OCI-LY3 (cell line): Measurements from ENCODE around the gene ZFP92.

Experiments
- H2AFZ ChIP-seq: fragments of 200-600, 300-600 bp; shearing (Covaris generic); 2 replicates; pipeline ENCODE4 v1.6.0; 2014; ENCODE audit warnings: antibody characterized with exemption, low read depth, low read length
- H3K27ac ChIP-seq: fragments of 200-600, 300-600 bp; sonication (generic); 2 replicates; pipeline ENCODE4 v1.5.1; 2014; ENCODE audit warnings: mild to moderate bottlenecking, low read length, moderate library complexity, mixed read lengths
- H3K27me3 ChIP-seq: fragments of 200-600, 300-600 bp; sonication (generic); 2 replicates; pipeline ENCODE4 v1.6.1; 2014; ENCODE audit warnings: low read depth, low read length, mixed read lengths
- H3K36me3 ChIP-seq: fragments of 200-600, 300-600 bp; sonication (generic); replicated peaks from 2 replicates; pipeline ENCODE3; 2014; ENCODE audit warnings: low read depth, low read length, mixed read lengths
- H3K4me1 ChIP-seq: fragments of 300-600, 200-600 bp; sonication (generic); 2 replicates; pipeline ENCODE4 v1.6.1; 2014; ENCODE audit warnings: low read length, mixed read lengths
- H3K4me2 ChIP-seq: fragments of 200-600, 300-600 bp; sonication (generic); 2 replicates; pipeline ENCODE4 v1.6.1; 2014; ENCODE audit warnings: low read length, mixed read lengths
- H3K4me3 ChIP-seq: fragments of 300-600, 200-600 bp; sonication (generic); 2 replicates; pipeline ENCODE4 v1.5.1; 2014; ENCODE audit warnings: antibody characterized with exemption, mild to moderate bottlenecking, low read length, moderate library complexity
- H3K79me2 ChIP-seq: fragments of 300-600, 200-600 bp; shearing (Covaris generic); 2 replicates; pipeline ENCODE4 v1.6.1; 2014; ENCODE audit warnings: mild to moderate bottlenecking, low read length, mixed read lengths
- H3K9ac ChIP-seq: fragments of 300-600, 200-600 bp; shearing (Covaris generic); 2 replicates; pipeline ENCODE4 v1.6.0; 2014; ENCODE audit warnings: mild to moderate bottlenecking, low read length, moderate library complexity
- H3K9me3 ChIP-seq: fragments of 200-600, 300-600 bp; shearing (Covaris generic); 2 replicates; pipeline ENCODE4 v1.6.1; 2014; ENCODE audit warnings: low read length, mixed read lengths; ENCODE audit not compliant: insufficient read depth
- H4K20me1 ChIP-seq: fragments of 200-600, 300-600 bp; sonication (generic); 2 replicates; pipeline ENCODE4 v1.6.1; 2016; ENCODE audit warnings: low read length, mixed read lengths; ENCODE audit not compliant: insufficient read depth
- EZH2phosphoT487 ChIP-seq: fragments of 200-600 bp; shearing (Covaris generic); IDR thresholded peaks from 2 replicates; pipeline ENCODE4 v1.6.1; 2018; ENCODE audit warnings: antibody characterized with exemption, mixed run types, low read depth
- TF ChIP-seq, protein P1 (sequence below): fragments of 200-600, 300-600 bp; sonication (generic); IDR thresholded peaks from 2 replicates; pipeline ENCODE4 v1.5.1; 2014; ENCODE audit warnings: antibody characterized with exemption, low read length, low read depth

The ZFP92 gene

DNA sequence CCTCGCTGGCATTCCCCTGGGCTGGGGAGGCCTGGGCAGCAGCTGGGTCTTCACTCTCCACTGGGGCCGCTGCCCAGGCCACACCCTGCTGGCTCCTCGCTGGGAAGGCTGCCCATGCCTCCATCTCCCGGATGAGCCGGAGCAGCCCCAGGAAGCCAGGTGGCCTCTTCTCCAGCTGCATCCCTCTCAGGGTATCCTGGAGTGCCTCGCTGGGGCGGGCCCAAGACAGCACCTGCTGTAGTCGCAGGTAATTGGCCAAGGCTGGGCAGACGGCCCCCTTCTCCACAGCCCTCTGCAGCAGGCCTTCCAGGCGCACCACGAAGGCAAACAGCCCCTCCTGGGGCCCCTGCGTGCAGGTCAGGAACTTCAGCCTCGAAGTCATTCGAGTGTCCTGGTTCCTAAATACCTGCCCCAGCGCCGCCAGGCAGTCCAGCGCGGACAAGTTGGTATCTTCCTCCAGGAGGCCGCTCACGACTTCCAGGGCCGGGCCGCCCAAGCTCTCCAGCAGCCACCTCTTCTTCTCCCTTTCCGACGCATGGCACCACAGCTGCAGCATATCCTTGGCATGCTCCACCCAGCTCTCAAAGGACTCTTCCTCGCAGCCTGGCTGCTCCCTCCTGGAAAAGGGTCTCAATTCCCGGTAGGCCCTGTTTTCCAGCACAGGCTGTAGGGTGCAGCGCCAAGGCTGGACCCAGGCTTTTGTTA, 13.9 kb upstream of the ZFP92 start:
- TF ChIP-seq, protein P1, sequence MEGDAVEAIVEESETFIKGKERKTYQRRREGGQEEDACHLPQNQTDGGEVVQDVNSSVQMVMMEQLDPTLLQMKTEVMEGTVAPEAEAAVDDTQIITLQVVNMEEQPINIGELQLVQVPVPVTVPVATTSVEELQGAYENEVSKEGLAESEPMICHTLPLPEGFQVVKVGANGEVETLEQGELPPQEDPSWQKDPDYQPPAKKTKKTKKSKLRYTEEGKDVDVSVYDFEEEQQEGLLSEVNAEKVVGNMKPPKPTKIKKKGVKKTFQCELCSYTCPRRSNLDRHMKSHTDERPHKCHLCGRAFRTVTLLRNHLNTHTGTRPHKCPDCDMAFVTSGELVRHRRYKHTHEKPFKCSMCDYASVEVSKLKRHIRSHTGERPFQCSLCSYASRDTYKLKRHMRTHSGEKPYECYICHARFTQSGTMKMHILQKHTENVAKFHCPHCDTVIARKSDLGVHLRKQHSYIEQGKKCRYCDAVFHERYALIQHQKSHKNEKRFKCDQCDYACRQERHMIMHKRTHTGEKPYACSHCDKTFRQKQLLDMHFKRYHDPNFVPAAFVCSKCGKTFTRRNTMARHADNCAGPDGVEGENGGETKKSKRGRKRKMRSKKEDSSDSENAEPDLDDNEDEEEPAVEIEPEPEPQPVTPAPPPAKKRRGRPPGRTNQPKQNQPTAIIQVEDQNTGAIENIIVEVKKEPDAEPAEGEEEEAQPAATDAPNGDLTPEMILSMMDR, result no peak
- TF ChIP-seq EZH2phosphoT487, result no peak
- H2AFZ ChIP-seq, result no peak overlapping the region

DNA sequence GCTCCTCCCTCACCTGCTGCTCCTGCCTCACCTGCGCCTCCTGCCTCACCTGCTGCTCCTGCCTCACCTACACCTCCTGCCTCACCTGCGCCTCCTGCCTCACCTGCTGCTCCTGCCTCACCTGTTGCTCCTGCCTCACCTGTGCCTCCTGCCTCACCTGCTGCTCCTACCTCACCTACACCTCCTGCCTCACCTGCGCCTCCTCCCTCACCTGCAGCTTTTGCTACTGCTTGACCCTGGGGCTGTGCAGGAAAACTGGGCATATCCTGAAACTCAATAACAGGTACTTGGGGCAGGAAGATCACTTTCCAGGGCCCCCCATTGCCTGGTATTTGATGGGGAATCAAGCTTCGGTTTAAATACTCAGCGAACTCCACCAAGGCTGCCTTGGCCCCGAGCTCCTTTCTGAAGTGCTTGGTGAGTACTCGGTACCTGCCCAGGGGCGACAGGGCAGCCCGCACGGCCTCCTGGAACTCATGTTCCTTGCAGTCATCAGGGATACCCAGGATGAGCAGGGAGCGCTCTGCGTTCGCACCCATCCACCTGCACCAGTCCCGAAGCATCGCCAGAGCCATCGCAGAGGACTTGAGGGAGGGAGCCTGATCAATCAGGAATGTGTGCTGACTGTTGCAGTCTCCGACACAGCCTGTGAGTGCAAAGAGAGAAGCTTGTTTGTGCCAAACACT, 12.9 kb upstream of the ZFP92 start:
- no peaks in the 10 kb centered on the region for H3K79me2 ChIP-seq
- H3K4me3 ChIP-seq, result no peak overlapping the region
- no peak overlapping the region for H2AFZ ChIP-seq
- TF ChIP-seq, protein P1, result no peak
- TF ChIP-seq EZH2phosphoT487, result no peak
- peaks cover 6% of the 10 kb centered on the region; the same call in 1 of the 2 replicates for H3K4me1 ChIP-seq
- no peaks in the 10 kb centered on the region for H4K20me1 ChIP-seq
- H3K27me3 ChIP-seq, result no peaks in the 10 kb centered on the region; the same call in 1 of the 2 replicates
- no peaks in the 10 kb centered on the region for H3K9me3 ChIP-seq
- no peak overlapping the region for H3K9ac ChIP-seq
- no peak overlapping the region for H3K4me2 ChIP-seq
- no peaks in the 10 kb centered on the region for H3K36me3 ChIP-seq
- no peak overlapping the region for H3K27ac ChIP-seq

More for the DNA sequence above, 13.9 kb upstream of the ZFP92 start:
- H3K36me3 ChIP-seq, result no peaks in the 10 kb centered on the region
- H3K27ac ChIP-seq, result no peak overlapping the region
- no peaks in the 10 kb centered on the region for H3K9me3 ChIP-seq
- H3K4me1 ChIP-seq, result peaks cover 6% of the 10 kb centered on the region; the same call in 1 of the 2 replicates
- H3K9ac ChIP-seq, result no peak overlapping the region
- H4K20me1 ChIP-seq, result no peaks in the 10 kb centered on the region
- no peaks in the 10 kb centered on the region for H3K79me2 ChIP-seq
- no peaks in the 10 kb centered on the region for H3K27me3 ChIP-seq
- no peak overlapping the region for H3K4me2 ChIP-seq
- no peak overlapping the region for H3K4me3 ChIP-seq

DNA sequence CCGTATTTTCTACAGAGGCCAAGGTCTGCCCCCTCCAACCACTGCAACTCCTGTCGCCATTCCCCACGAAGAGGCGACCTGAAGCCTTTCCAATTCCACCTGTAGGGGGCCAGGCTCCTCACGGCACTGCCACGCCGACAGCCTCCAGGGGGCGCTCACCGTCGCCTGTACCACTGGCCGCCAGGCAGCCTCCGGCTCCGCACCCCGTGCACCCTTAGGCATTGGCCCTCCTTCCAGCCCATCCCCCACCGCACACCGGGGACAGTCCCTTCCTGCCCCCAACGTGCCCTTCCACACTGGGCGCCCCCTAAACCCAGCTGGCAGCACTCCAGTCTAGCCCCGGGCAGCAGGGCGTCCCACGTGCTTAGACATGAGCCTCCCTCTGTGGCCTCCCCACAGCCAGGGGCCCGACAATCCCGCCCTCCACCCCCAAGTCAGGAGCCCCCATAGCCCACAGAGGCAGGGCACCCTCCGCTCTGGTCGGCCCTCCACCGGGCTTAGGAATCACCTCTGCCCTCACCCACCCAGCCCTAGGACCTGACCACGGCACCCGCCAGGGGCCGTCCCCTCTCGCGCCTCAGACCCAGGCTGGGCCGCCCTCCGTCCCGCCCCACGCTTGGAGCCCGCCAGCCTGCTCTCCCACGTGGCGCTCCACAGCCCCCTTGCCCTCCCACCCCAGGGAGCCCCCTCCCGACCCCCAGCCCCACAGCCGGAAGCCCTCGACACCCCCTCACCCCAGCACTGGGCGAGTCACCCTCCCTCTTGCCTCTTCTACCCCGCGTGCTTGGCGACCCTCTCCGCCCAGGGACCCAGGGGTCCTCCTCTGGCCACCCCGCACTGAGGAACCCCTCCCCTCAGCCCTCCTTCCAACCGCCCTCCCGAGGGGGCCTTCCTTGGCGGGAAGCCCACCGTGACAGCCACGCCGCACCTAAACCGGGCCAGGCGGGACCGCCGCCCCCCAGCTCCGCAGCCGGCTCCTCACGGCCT, 10.8 kb upstream of the ZFP92 start:
- H3K79me2 ChIP-seq, result no peaks in the 10 kb centered on the region
- no peak overlapping the region for H2AFZ ChIP-seq
- peaks cover 6% of the 10 kb centered on the region; the same call in 1 of the 2 replicates for H3K4me1 ChIP-seq
- no peak overlapping the region for H3K9ac ChIP-seq
- H3K27me3 ChIP-seq, result no peaks in the 10 kb centered on the region; the same call in 1 of the 2 replicates
- peak overlapping the region; percentile 35 for H3K4me2 ChIP-seq
- TF ChIP-seq, protein P1, result peak; percentile 93
- no peak for TF ChIP-seq EZH2phosphoT487
- no peaks in the 10 kb centered on the region for H3K36me3 ChIP-seq
- no peaks in the 10 kb centered on the region for H4K20me1 ChIP-seq
- no peaks in the 10 kb centered on the region for H3K9me3 ChIP-seq
- H3K27ac ChIP-seq, result no peak overlapping the region
- peak overlapping the region; percentile 20; the same call in 1 of the 2 replicates for H3K4me3 ChIP-seq
